HUES48 (cell line): Measurements from ENCODE around the gene PMEL.
"Not testable (repeated sequence)": the region's sequence is repeated elsewhere in the genome, so short reads cannot be mapped to it uniquely, and the experiment has no call there.

Experiments used
- H3K27ac ChIP-seq: one replicate; pipeline ENCODE4 v1.7.0; 2013; ENCODE audit warnings: low read depth, low read length, inconsistent platforms
- H3K27me3 ChIP-seq: 2 replicates; pipeline ENCODE4 v1.6.1; 2013; ENCODE audit warnings: mild to moderate bottlenecking, low read length; ENCODE audit not compliant: control insufficient read depth, insufficient read depth
- H3K36me3 ChIP-seq: 2 replicates; pipeline ENCODE4 v1.6.1; 2013; ENCODE audit warnings: low read length; ENCODE audit not compliant: control insufficient read depth, insufficient read depth
- H3K4me1 ChIP-seq: 2 replicates; pipeline ENCODE4 v1.6.1; 2013; ENCODE audit warnings: mild to moderate bottlenecking, low read length; ENCODE audit not compliant: control insufficient read depth, insufficient read depth
- H3K4me3 ChIP-seq: 2 replicates; pipeline ENCODE4 v1.5.1; 2013; ENCODE audit warnings: mild to moderate bottlenecking, low read depth, low read length
- H3K9ac ChIP-seq: 2 replicates; pipeline ENCODE4 v1.6.1; 2013; ENCODE audit warnings: mild to moderate bottlenecking, low read depth, low read length, moderate library complexity
- H3K9me3 ChIP-seq: 2 replicates; pipeline ENCODE4 v1.6.1; 2013; ENCODE audit warnings: low read length; ENCODE audit not compliant: control insufficient read depth, insufficient read depth

The PMEL gene

DNA sequence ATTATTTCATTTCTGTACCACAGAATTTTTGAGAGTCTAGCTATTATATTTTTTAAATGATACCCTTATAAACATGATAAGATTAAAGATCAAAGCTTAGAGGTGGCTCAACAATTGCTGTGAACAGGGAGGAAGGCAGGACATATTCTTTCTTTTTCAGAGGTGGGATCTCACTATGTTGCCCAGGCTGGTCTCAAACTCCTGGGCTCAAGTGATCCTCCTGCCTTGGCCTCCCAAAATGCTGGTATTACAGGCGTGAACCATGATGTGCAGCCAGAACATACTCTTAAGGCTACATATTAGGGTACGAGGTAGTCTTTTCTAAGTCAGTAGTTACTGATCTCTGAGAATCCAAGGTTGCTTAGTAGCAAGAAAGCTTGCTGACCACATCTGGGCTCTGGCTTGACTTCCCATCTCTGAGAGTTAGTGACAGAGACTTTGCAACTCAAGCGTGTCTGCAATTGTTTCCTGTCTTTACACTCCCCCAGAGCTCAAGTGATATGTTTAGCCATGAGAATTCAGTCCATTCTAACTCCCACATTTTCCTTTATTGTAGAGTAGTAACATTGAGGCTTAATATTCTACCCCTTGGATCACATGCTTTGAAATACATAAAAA lies 16.6 kb upstream of the PMEL start:
- Histone ChIP-seq H3K9ac (no peak overlapping the region), H3K27ac (no peak overlapping the region), H3K27me3 (no peaks in the 10 kb centered on the region), H3K4me1 (no peaks in the 10 kb centered on the region), H3K9me3 (no peaks in the 10 kb centered on the region), H3K36me3 (peaks cover 55% of the 10 kb centered on the region), H3K4me3 (no peak overlapping the region)

DNA sequence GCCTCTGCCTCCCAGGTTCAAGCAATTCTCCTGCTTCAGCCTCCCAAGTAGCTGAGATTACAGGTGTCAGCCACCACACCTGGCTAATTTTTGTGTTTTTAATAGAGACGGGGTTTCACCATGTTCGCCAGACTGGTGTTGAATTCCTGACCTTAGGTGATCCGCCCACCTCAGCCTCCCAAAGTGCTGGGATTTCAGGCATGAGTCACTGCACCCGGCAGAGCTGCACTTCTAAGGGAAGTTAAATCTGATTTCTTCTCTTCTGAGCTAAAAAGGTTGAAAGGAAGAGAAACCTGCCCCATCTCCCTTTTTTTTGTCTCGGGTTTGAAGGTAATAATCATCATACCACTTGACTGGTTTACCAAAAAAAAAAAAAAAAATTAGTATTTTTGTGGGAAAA lies 16.0 kb upstream of the PMEL start:
- H3K9ac ChIP-seq, H3K4me1 ChIP-seq, H3K4me3 ChIP-seq, H3K9me3 ChIP-seq, H3K27ac ChIP-seq, H3K27me3 ChIP-seq: not testable (repeated sequence)
- H3K36me3 ChIP-seq = peaks cover 51% of the 10 kb centered on the region

DNA sequence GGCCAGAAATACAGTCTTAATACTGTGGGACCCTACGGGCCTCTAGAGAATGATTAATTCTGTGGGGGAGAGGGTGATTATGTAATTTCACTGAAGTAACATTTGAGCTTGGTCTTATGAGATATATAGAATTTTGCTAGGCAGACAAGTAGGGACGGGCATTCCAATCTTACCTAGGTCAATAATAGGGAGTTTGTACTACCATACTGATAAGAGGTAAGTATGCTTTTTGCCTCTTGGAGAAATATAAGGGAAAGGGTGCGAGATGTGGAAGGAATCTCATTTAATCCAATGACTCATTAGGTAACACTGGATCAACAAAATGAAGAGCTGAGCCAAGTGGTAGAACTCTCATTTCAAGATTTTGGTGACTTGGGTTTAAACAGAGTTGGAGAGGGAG lies 13.2 kb upstream of the PMEL start:
- no peak overlapping the region for H3K4me3 ChIP-seq
- peaks cover 33% of the 10 kb centered on the region for H3K36me3 ChIP-seq
- no peak overlapping the region for H3K27ac ChIP-seq
- H3K27me3 ChIP-seq = no peaks in the 10 kb centered on the region
- H3K4me1 ChIP-seq = no peaks in the 10 kb centered on the region
- H3K9ac ChIP-seq = no peak overlapping the region
- H3K9me3 ChIP-seq = no peaks in the 10 kb centered on the region

DNA sequence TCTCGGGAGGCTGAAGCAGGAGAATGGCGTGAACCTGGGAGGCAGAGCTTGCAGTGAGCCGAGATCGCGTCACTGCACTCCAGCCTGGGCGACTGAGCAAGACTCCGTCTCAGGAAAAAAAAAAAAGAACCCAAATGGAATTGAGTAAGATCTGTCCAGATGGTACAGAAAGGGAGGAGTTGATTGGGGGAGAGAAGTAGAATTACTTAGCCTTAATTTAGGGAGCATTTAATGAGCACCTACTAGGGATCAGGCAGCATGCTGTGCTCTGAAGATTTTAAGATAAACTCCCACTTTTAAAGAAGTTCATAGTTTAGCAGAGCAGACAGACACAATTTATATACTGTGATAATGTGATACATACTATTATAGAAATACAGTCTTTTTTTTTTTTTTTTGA lies 12.6 kb upstream of the PMEL start:
- H3K4me1 ChIP-seq = no peaks in the 10 kb centered on the region

DNA sequence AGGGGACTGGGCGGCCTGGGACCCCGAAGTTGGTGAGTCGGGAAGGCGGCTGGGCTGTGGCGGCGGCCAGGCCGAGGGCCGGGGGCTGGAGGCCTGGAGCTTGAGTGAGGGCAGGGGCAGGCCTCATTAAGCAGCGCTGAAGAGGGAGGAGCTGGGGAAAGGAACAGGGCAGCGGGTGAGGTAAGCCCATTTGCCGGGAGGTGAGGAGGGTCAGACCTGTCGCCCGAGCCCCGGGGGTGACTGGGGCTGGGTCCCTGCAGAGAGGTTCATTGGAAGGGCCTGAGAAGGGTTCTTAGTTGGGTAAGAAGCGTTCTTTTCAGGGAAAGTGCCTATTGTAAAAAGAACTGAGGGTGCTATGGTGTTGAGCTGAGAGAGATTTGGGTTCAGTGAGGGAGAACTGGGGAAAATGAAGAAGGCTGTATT lies 8.5 kb upstream of the PMEL start:
- Histone ChIP-seq H3K4me1 (peaks cover 7% of the 10 kb centered on the region; the same call in 1 of the 2 replicates), H3K27me3 (no peaks in the 10 kb centered on the region), H3K36me3 (peaks cover 37% of the 10 kb centered on the region), H3K9ac (peak overlapping the region; percentile 57), H3K27ac (peak overlapping the region; percentile 88), H3K4me3 (peak overlapping the region; percentile 81), H3K9me3 (no peaks in the 10 kb centered on the region)

More for the DNA sequence above, 12.6 kb upstream of the PMEL start:
- peaks cover 28% of the 10 kb centered on the region for H3K36me3 ChIP-seq
- H3K9me3 ChIP-seq = no peaks in the 10 kb centered on the region
- no peak overlapping the region for H3K9ac ChIP-seq
- H3K27me3 ChIP-seq = no peaks in the 10 kb centered on the region
- H3K27ac ChIP-seq = no peak overlapping the region
- H3K4me3 ChIP-seq = no peak overlapping the region

DNA sequence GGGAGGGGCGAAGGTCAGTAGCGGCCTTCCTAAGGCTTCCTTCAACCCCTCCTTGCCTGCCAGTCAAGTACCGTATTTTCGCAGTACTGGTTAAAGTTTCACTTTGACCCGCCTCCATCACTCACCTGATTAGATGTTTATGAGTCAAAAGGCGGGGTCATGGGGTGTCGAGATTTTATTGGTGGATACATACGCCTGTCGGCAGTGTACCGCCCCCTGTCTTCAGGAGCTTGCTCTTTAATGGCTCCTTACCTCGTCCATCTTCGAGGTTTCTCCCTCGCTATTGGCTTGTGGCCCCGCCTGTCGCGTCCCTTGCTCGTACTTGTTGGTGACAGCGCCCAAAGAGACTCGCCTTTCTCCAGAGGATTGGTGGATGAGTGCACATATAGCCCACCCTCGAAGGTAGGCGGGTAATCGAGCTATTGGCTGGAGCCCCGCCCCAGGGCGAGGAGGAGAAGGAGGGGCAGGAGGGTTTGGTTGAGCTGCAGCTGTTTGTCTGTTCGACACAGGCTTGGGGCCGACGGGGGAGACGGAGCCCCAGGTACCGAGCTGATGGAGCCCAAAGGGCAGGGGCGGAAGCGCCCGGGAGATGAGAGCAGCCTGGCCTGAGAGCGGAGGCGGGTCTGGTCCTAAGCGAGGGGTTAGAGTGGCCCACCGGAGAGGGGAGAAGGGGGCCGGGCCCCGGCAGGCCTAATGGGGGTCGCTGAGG lies 7.9 kb upstream of the PMEL start, which contains the start of gene RAB5B:
Gene RAB5B (plus strand): TSS at position 480 of the 709 bp plus-strand sequence. CDS start 12,883 bp downstream, outside the sequence.
- peaks cover 7% of the 10 kb centered on the region; the same call in 1 of the 2 replicates for H3K4me1 ChIP-seq
- peak within 1 kb of the TSS; percentile 57 for H3K9ac ChIP-seq
- H3K36me3 ChIP-seq = peaks cover 39% of the 10 kb centered on the region
- H3K4me3 ChIP-seq = peak within 1 kb of the TSS; percentile 81
- no peaks in the 10 kb centered on the region for H3K9me3 ChIP-seq
- H3K27ac ChIP-seq = peak within 1 kb of the TSS; percentile 90
- no peaks in the 10 kb centered on the region for H3K27me3 ChIP-seq

DNA sequence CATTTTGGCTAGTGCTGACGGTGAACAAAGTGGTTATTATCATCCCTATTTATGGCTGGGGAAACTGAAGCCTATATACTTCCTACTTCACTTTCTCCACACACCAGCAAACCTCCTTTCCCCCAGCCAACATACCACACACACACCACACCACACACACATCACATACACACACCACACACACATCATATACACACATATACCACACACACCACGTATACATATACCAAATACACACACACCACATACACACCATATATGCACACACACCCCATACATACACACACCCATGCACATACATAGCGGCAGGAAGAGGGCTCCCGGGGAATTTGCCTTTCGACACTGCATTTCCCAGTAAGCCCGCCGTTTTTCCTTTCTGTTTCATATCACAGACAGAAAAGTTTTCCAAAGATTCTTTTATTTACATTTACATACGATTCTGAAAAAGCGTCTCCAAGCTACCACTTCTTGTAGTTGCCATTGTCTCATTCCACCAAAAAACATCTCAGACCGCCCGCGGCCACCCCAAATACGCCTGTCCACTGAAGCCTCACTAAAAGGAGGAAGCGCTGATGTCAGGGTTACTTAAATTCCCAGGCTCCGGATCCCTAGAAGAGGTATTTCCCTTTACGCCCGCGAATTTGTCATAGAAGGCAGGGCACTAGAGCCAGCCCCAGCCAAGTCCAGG lies 7.2 kb upstream of the PMEL start:
- H3K36me3 ChIP-seq = peaks cover 44% of the 10 kb centered on the region
- H3K9ac ChIP-seq = no peak overlapping the region
- H3K4me1 ChIP-seq = peaks cover 7% of the 10 kb centered on the region; the same call in 1 of the 2 replicates
- peak overlapping the region; percentile 90 for H3K27ac ChIP-seq
- no peaks in the 10 kb centered on the region for H3K9me3 ChIP-seq
- H3K27me3 ChIP-seq = no peaks in the 10 kb centered on the region
- peak overlapping the region; percentile 53 for H3K4me3 ChIP-seq

DNA sequence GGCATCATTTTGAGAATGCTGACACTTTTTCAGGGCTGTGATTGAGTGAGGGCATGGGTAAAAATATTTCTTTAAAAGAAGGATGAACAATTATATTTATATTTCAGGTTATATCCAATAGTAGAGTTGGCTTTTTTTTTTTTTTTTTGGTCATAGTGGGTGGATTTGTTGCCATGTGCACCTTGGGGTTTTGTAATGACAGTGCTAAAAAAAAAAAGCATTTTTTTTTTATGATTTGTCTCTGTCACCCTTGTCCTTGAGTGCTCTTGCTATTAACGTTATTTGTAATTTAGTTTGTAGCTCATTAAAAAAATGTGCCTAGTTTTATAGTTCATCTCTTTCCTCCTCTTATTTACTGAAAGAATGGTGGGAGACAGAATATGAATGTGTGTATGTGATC lies 6.6 kb upstream of the PMEL start:
- Histone ChIP-seq H3K36me3 (peaks cover 46% of the 10 kb centered on the region), H3K9ac (no peak overlapping the region), H3K27me3 (no peaks in the 10 kb centered on the region), H3K9me3 (no peaks in the 10 kb centered on the region), H3K27ac (peak overlapping the region; percentile 90), H3K4me1 (peaks cover 10% of the 10 kb centered on the region), H3K4me3 (peak overlapping the region; percentile 53)

DNA sequence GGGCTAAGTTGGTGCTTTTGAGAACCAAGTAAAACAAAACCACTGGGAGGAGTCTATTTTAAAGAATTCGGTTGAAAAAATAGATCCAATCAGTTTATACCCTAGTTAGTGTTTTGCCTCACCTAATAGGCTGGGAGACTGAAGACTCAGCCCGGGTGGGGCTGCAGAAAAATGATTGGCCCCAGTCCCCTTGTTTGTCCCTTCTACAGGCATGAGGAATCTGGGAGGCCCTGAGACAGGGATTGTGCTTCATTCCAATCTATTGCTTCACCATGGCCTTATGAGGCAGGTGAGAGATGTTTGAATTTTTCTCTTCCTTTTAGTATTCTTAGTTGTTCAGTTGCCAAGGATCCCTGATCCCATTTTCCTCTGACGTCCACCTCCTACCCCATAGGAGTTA lies 6.2 kb upstream of the PMEL start:
- H3K36me3 ChIP-seq = peaks cover 46% of the 10 kb centered on the region
- peak overlapping the region; percentile 37 for H3K27ac ChIP-seq
- H3K9me3 ChIP-seq = no peaks in the 10 kb centered on the region
- no peaks in the 10 kb centered on the region for H3K27me3 ChIP-seq
- H3K4me1 ChIP-seq = peaks cover 11% of the 10 kb centered on the region
- H3K4me3 ChIP-seq = no peak overlapping the region
- H3K9ac ChIP-seq = no peak overlapping the region

DNA sequence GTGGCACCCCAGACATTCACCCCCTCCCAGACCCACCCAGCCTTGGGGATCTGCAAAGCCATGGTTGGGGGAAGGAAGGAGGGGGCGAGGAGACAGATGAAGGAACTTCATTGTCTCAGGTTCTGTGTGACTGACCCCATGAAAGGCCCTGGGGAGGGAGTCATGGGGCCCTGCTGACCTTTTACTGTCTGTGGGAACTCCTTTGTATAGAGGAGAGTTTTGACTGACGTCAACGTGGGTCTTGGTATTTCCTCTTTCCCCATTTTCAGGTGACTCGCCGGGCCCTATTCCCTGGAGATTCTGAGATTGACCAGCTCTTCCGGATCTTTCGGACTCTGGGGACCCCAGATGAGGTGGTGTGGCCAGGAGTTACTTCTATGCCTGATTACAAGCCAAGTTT lies 4.9 kb upstream of the PMEL start:
- Histone ChIP-seq H3K4me1 (peaks cover 17% of the 10 kb centered on the region), H3K4me3 (no peak overlapping the region), H3K36me3 (peaks cover 46% of the 10 kb centered on the region), H3K27ac (no peak overlapping the region), H3K27me3 (no peaks in the 10 kb centered on the region), H3K9ac (no peak overlapping the region), H3K9me3 (no peaks in the 10 kb centered on the region)

DNA sequence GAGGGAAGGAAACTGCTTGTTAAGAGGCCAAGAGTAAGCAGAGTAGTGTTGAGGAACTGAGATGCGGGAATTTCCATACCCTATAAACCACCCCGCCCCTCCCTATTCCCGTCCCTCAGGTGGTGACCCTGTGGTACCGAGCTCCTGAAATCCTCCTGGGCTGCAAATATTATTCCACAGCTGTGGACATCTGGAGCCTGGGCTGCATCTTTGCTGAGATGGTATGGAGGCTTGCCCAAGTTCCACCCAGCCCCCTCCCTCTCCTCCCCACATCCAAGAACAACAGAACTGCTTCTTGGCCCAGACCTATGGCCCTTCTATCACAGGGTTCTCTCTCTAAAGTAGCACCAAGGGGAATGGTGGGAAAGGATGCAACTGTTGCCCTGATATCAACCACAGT lies 3.5 kb upstream of the PMEL start:
- Histone ChIP-seq H3K4me1 (peaks cover 23% of the 10 kb centered on the region), H3K27me3 (no peaks in the 10 kb centered on the region), H3K9me3 (no peaks in the 10 kb centered on the region), H3K27ac (no peak overlapping the region), H3K36me3 (peaks cover 46% of the 10 kb centered on the region), H3K9ac (no peak overlapping the region), H3K4me3 (no peak overlapping the region)
